ENCODE measurements around the gene TMEM54.

Gene TMEM54

GRCh38 chr1:32876341-32877210 is 24.6 kb downstream of the TMEM54 start:
- H3K27ac Mint-ChIP-seq = no peak overlapping the region
- H3K9me3 Mint-ChIP-seq = no peaks in the 10 kb centered on the region
- CTCF ChIA-PET = interaction anchor here (0.6 to 6.9 kb wide), 24 partner anchors 9 to 595 kb away, joined by 3 to 68 read pairs (median 4); partner anchors contain the start of genes AZIN2 and HPCA
- peaks cover 2% of the 10 kb centered on the region for H3K4me1 Mint-ChIP-seq
- DNase-seq = peak; percentile 80
- no peaks in the 10 kb centered on the region for H3K36me3 Mint-ChIP-seq
- H3K27me3 Mint-ChIP-seq = peaks cover 79% of the 10 kb centered on the region
- H3K4me3 Mint-ChIP-seq = no peak overlapping the region

- Mint-ChIP-seq H3K4me3 (no peak overlapping the region), H3K9me3 (no peaks in the 10 kb centered on the region), H3K36me3 (no peaks in the 10 kb centered on the region), H3K27ac (no peak overlapping the region), H3K4me1 (peaks cover 5% of the 10 kb centered on the region), H3K27me3 (peaks cover 80% of the 10 kb centered on the region)
- CTCF ChIA-PET = interaction anchor here (0.9 to 6.9 kb wide), 19 partner anchors 9 to 597 kb away, joined by 3 to 68 read pairs (median 7); partner anchors contain the start of gene HPCA
- DNase-seq = no peak
Observed at GRCh38 chr1:32874860-32875752, 26.1 kb downstream of the TMEM54 start.

GRCh38 chr1:32873484-32873883 is 27.7 kb downstream of the TMEM54 start:
- peaks cover 93% of the 10 kb centered on the region for H3K27me3 Mint-ChIP-seq

GRCh38 chr1:32872192-32872460 is 29.1 kb downstream of the TMEM54 start:
- H3K36me3 Mint-ChIP-seq = peaks cover 14% of the 10 kb centered on the region
- H3K27me3 Mint-ChIP-seq = peaks cover 89% of the 10 kb centered on the region
- CTCF ChIA-PET = interaction anchor here (1.0 to 6.9 kb wide), 13 partner anchors 9 to 352 kb away, joined by 3 to 66 read pairs (median 4); no protein-coding TSS in a partner anchor
- H3K4me3 Mint-ChIP-seq = no peak overlapping the region
- H3K4me1 Mint-ChIP-seq = peaks cover 9% of the 10 kb centered on the region
- no peaks in the 10 kb centered on the region for H3K9me3 Mint-ChIP-seq
- H3K27ac Mint-ChIP-seq = no peak overlapping the region
- no peak for DNase-seq

More at GRCh38 chr1:32873484-32873883, 27.7 kb downstream of the TMEM54 start:
- peaks cover 9% of the 10 kb centered on the region for H3K4me1 Mint-ChIP-seq
- peaks cover 11% of the 10 kb centered on the region for H3K36me3 Mint-ChIP-seq
- no peak overlapping the region for H3K27ac Mint-ChIP-seq
- no peaks in the 10 kb centered on the region for H3K9me3 Mint-ChIP-seq
- DNase-seq = no peak
- CTCF ChIA-PET = interaction anchor here (0.7 to 6.9 kb wide), 13 partner anchors 9 to 598 kb away, joined by 3 to 68 read pairs (median 4); partner anchors contain the start of gene HPCA
- H3K4me3 Mint-ChIP-seq = no peak overlapping the region

GRCh38 chr1:32871364-32872191 is 29.6 kb downstream of the TMEM54 start:
- H3K27ac Mint-ChIP-seq = no peak overlapping the region
- H3K36me3 Mint-ChIP-seq = peaks cover 14% of the 10 kb centered on the region
- peaks cover 85% of the 10 kb centered on the region for H3K27me3 Mint-ChIP-seq
- no peaks in the 10 kb centered on the region for H3K9me3 Mint-ChIP-seq
- H3K4me3 Mint-ChIP-seq = peak overlapping the region; percentile 26
- H3K4me1 Mint-ChIP-seq = peaks cover 9% of the 10 kb centered on the region
- CTCF ChIA-PET = interaction anchor here (0.6 to 6.9 kb wide), 13 partner anchors 8 to 351 kb away, joined by 3 to 66 read pairs (median 4); no protein-coding TSS in a partner anchor
- DNase-seq = no peak

GRCh38 chr1:32870615-32871363 is 30.4 kb downstream of the TMEM54 start, which contains the start of gene FNDC5:
FNDC5 (minus strand) TSS chr1:32870912.
- Mint-ChIP-seq H3K27me3 (peaks cover 77% of the 10 kb centered on the region), H3K4me3 (peak within 1 kb of the TSS; percentile 41), H3K9me3 (no peaks in the 10 kb centered on the region), H3K4me1 (peaks cover 9% of the 10 kb centered on the region), H3K27ac (no peak within 1 kb of the TSS), H3K36me3 (peaks cover 19% of the 10 kb centered on the region)
- CTCF ChIA-PET = interaction anchor here (0.6 to 6.9 kb wide), 12 partner anchors 7 to 350 kb away, joined by 3 to 66 read pairs (median 5); no protein-coding TSS in a partner anchor
- no peak for DNase-seq

- Mint-ChIP-seq H3K9me3 (no peaks in the 10 kb centered on the region), H3K27ac (no peak overlapping the region), H3K36me3 (peaks cover 19% of the 10 kb centered on the region), H3K4me1 (peaks cover 7% of the 10 kb centered on the region), H3K4me3 (peak overlapping the region; percentile 41), H3K27me3 (peaks cover 70% of the 10 kb centered on the region)
- CTCF ChIA-PET = interaction anchor here (0.7 to 0.8 kb wide), 2 partner anchors 20 to 157 kb away, joined by 3 read pairs; no protein-coding TSS in a partner anchor
- DNase-seq = no peak
Observed at GRCh38 chr1:32869923-32870614, 31.1 kb downstream of the TMEM54 start.

GRCh38 chr1:32868806-32869455 is 32.3 kb downstream of the TMEM54 start:
- peaks cover 7% of the 10 kb centered on the region for H3K4me1 Mint-ChIP-seq
- CTCF ChIA-PET = no interaction called here
- H3K4me3 Mint-ChIP-seq = no peak overlapping the region
- no peak overlapping the region for H3K27ac Mint-ChIP-seq
- H3K9me3 Mint-ChIP-seq = no peaks in the 10 kb centered on the region
- H3K36me3 Mint-ChIP-seq = peaks cover 23% of the 10 kb centered on the region
- DNase-seq = no peak
- H3K27me3 Mint-ChIP-seq = peaks cover 59% of the 10 kb centered on the region

- H3K9me3 Mint-ChIP-seq = no peaks in the 10 kb centered on the region
- H3K4me1 Mint-ChIP-seq = peaks cover 7% of the 10 kb centered on the region
- DNase-seq = no peak
- H3K36me3 Mint-ChIP-seq = peaks cover 25% of the 10 kb centered on the region
- H3K27ac Mint-ChIP-seq = no peak overlapping the region
- CTCF ChIA-PET = no interaction called here
- peaks cover 51% of the 10 kb centered on the region for H3K27me3 Mint-ChIP-seq
- H3K4me3 Mint-ChIP-seq = no peak overlapping the region
Observed at GRCh38 chr1:32868085-32868484, 33.1 kb downstream of the TMEM54 start.

GRCh38 chr1:32867671-32868070 is 33.5 kb downstream of the TMEM54 start:
- Mint-ChIP-seq H3K4me1 (peaks cover 7% of the 10 kb centered on the region), H3K4me3 (no peak overlapping the region), H3K27ac (no peak overlapping the region), H3K27me3 (peaks cover 47% of the 10 kb centered on the region), H3K9me3 (no peaks in the 10 kb centered on the region), H3K36me3 (peaks cover 28% of the 10 kb centered on the region)
- no peak for DNase-seq
- CTCF ChIA-PET = interaction anchor here (1.5 to 2.5 kb wide), 2 partner anchors 8 to 38 kb away, joined by 5 to 10 read pairs; no protein-coding TSS in a partner anchor

GRCh38 chr1:32867151-32867550 is 34.0 kb downstream of the TMEM54 start:
- DNase-seq = no peak
- Mint-ChIP-seq H3K4me3 (no peak overlapping the region), H3K36me3 (peaks cover 31% of the 10 kb centered on the region), H3K27ac (peak overlapping the region; percentile 21), H3K27me3 (peaks cover 42% of the 10 kb centered on the region), H3K9me3 (no peaks in the 10 kb centered on the region), H3K4me1 (peaks cover 7% of the 10 kb centered on the region)
- CTCF ChIA-PET = interaction anchor here (0.8 to 2.5 kb wide), 3 partner anchors 8 to 37 kb away, joined by 3 to 10 read pairs (median 5); no protein-coding TSS in a partner anchor

Data from activated naive CD4-positive, alpha-beta T cell treated with anti-CD3 and anti-CD28 coated beads, Interleukin-2, amount 10 ng/mL, durations not matched to agents 7 days and 5 days (primary cell).